CD14-positive monocyte (primary cell): Measurements from ENCODE around the gene NPEPL1. TPM values are rescaled to one million over a fixed set of nuclear protein-coding genes. Genes with fewer than 3 reads are reported as not detected.
A peak's percentile ranks its signal among the peaks of the same experiment; 100 is the strongest.

Source experiments
- DNase-seq, 3 donors: peaks; one replicate each; pipeline ENCODE4 v3.0.0-alpha.2; 2011 to 2022
- H2AFZ ChIP-seq: 2 replicates; pipeline ENCODE4 v1.6.0; 2012; ENCODE audit warnings: mild to moderate bottlenecking, low read depth, low read length, inconsistent platforms; ENCODE audit not compliant: insufficient read depth, poor library complexity, severe bottlenecking
- H3K27ac ChIP-seq, 2 donors: 1 replicate in 1 of 2; 2 replicates in 1 of 2; pipeline ENCODE4 v1.5.1; 2012 to 2013; ENCODE audit warnings: low read length in 2 of 2, control low read depth in 1 of 2, inconsistent platforms in 1 of 2, low read depth in 1 of 2, mild to moderate bottlenecking in 1 of 2
- H3K27me3 ChIP-seq, 2 donors: one replicate each; pipeline versions ENCODE4 v1.6.0 to v1.6.1; 2011 to 2013; ENCODE audit warnings: low read length in 2 of 2; ENCODE audit not compliant: control insufficient read depth in 2 of 2, insufficient read depth in 2 of 2
- H3K36me3 ChIP-seq, 2 donors: replicated peaks in 1 of 2; 1 replicate in 1 of 2; 2 replicates in 1 of 2; pipeline versions ENCODE4 v1.5.1 to v1.6.1; 2012 to 2013; ENCODE audit warnings: low read length in 2 of 2, control low read depth in 1 of 2, inconsistent platforms in 1 of 2, mild to moderate bottlenecking in 1 of 2; ENCODE audit not compliant: insufficient read depth in 2 of 2, control insufficient read depth in 1 of 2
- H3K4me1 ChIP-seq, 2 donors: 1 replicate in 1 of 2; 2 replicates in 1 of 2; pipeline versions ENCODE4 v1.5.1 to v1.6.1; 2012 to 2013; ENCODE audit warnings: low read length in 2 of 2, control low read depth in 1 of 2, inconsistent platforms in 1 of 2, mild to moderate bottlenecking in 1 of 2, moderate library complexity in 1 of 2; ENCODE audit not compliant: insufficient read depth in 2 of 2, control insufficient read depth in 1 of 2
- H3K4me2 ChIP-seq: replicated peaks from 2 replicates; pipeline ENCODE3; 2012; ENCODE audit warnings: low read length, moderate library complexity, mild to moderate bottlenecking; ENCODE audit not compliant: poor library complexity, severe bottlenecking; ENCODE audit errors: extremely low read depth
- H3K4me3 ChIP-seq, 3 experiments: fragments of 200-600 bp in 1 of 3; sonication (generic) in 1 of 3; replicated peaks in 1 of 3; 1 replicate in 2 of 3; 2 replicates in 1 of 3; pipeline ENCODE4 v1.5.1; 2011 to 2013; ENCODE audit warnings: low read length in 3 of 3, mild to moderate bottlenecking in 3 of 3, control low read depth in 2 of 3, low read depth in 2 of 3, inconsistent platforms in 1 of 3, moderate library complexity in 1 of 3
- H3K79me2 ChIP-seq: 2 replicates; pipeline ENCODE4 v1.6.0; 2012; ENCODE audit warnings: mild to moderate bottlenecking, control low read depth, inconsistent platforms, low read length, moderate library complexity; ENCODE audit not compliant: insufficient read depth
- H3K9ac ChIP-seq: 2 replicates; pipeline ENCODE4 v1.6.0; 2017; ENCODE audit warnings: low read length, mild to moderate bottlenecking; ENCODE audit not compliant: insufficient read depth, poor library complexity, severe bottlenecking
- H3K9me3 ChIP-seq, 2 donors: replicated peaks in 1 of 2; 1 replicate in 1 of 2; 2 replicates in 1 of 2; pipeline versions ENCODE4 v1.5.1 to v1.6.1; 2012 to 2013; ENCODE audit warnings: low read length in 2 of 2, control low read depth in 1 of 2; ENCODE audit not compliant: control insufficient read depth in 1 of 2, insufficient read depth in 1 of 2
- H4K20me1 ChIP-seq: 2 replicates; pipeline ENCODE4 v1.6.0; 2012; ENCODE audit warnings: mild to moderate bottlenecking, low read length, control low read depth, moderate library complexity; ENCODE audit not compliant: insufficient read depth
- H3K27ac Mint-ChIP-seq, 7 donors: one replicate each; pipeline ENCODE4 v1.8.0; 2020; ENCODE audit warnings: mild to moderate bottlenecking in 7 of 7, mixed read lengths in 7 of 7, moderate library complexity in 6 of 7, inconsistent platforms in 2 of 7
- H3K27me3 Mint-ChIP-seq, 3 donors: one replicate each; pipeline ENCODE4 v1.8.0; 2021 to 2022; ENCODE audit warnings: low read depth in 3 of 3, mild to moderate bottlenecking in 3 of 3, mixed read lengths in 3 of 3, moderate library complexity in 3 of 3, inconsistent platforms in 1 of 3
- H3K36me3 Mint-ChIP-seq, 2 donors: one replicate each; pipeline ENCODE4 v1.8.0; 2020; ENCODE audit warnings: mixed read lengths in 2 of 2, inconsistent platforms in 1 of 2, mild to moderate bottlenecking in 1 of 2
- H3K4me1 Mint-ChIP-seq: one replicate; pipeline ENCODE4 v1.8.0; 2020; ENCODE audit warnings: mild to moderate bottlenecking, mixed read lengths
- H3K4me3 Mint-ChIP-seq, 2 donors: one replicate each; pipeline ENCODE4 v1.8.0; 2020; ENCODE audit warnings: mild to moderate bottlenecking in 2 of 2, mixed read lengths in 2 of 2, moderate library complexity in 1 of 2
- H3K9me3 Mint-ChIP-seq, 7 donors: one replicate each; pipeline ENCODE4 v1.8.0; 2020 to 2022; ENCODE audit warnings: mixed read lengths in 7 of 7, mild to moderate bottlenecking in 6 of 7, moderate library complexity in 6 of 7, inconsistent platforms in 2 of 7
- CTCF ChIP-seq: fragments of 200-600 bp; IDR thresholded peaks from one replicate; pipeline ENCODE4 v1.8.0; 2022; ENCODE audit warnings: antibody characterized with exemption, mild to moderate bottlenecking
- WGBS: methylation state at CpG from one replicate; pipeline ENCODE4 v1.1.5; 2013; ENCODE audit warnings: missing lambda C conversion rate; ENCODE audit not compliant: insufficient coverage; 5-methylcytosine and 5-hydroxymethylcytosine counted together
- intact Hi-C, 2 donors: fragments of 100-400 bp; cut with micrococcal nuclease; formaldehyde crosslinking; loops; one replicate each; pipeline versions ENCODE4 v1.15.0 to v1.15.1; 2023
- polyA plus RNA-seq, 3 donors: library from polyadenylated mRNA; depleted of rRNA in 1 of 3; unstranded in 2 of 3; stranded (reverse) in 1 of 3; fragments of 300-500 nt in 2 of 3; fragments of >200 nt in 1 of 3; fragmentation: Illumina TruSeq in 2 of 3; gene quantifications; 1 replicate in 2 of 3; 2 replicates in 1 of 3; pipeline ENCODE4 v1.2.3, GENCODE V29; 2012 to 2021

NPEPL1 gene
- polyA plus RNA-seq, 3 donors: 37.6 to 109 (median 39.6) TPM

- Histone ChIP-seq H2AFZ (no peak overlapping the region), H3K27ac (peak overlapping the region in 1 of 2 donors; percentile 20), H3K79me2 (no peaks in the 10 kb centered on the region), H3K9ac (no peak overlapping the region), H3K4me1 (no peaks in the 10 kb centered on the region), H3K4me3 (no peak overlapping the region), H3K36me3 (peaks cover 56 to 88% of the 10 kb centered on the region in 2 donors), H3K27me3 (no peaks in the 10 kb centered on the region), H3K4me2 (no peak overlapping the region), H4K20me1 (peaks cover 27% of the 10 kb centered on the region), H3K9me3 (no peaks in the 10 kb centered on the region)
- no peak overlapping the region for H3K27ac Mint-ChIP-seq
- no peak overlapping the region for H3K4me3 Mint-ChIP-seq
- H3K27me3 Mint-ChIP-seq: peaks cover 0 to 2% (median 0%) of the 10 kb centered on the region in 3 donors
- WGBS: 100% methylated on average over 5 of the region's 8 CpGs
- no peaks in the 10 kb centered on the region for H3K4me1 Mint-ChIP-seq
- DNase-seq: no peak
- H3K9me3 Mint-ChIP-seq: peaks cover 0 to 2% (median 0%) of the 10 kb centered on the region in 7 donors
- intact Hi-C loops: no loop called here
- TF ChIP-seq CTCF: no peak
- peaks cover 70 to 76% of the 10 kb centered on the region in 2 donors for H3K36me3 Mint-ChIP-seq
Measured at GRCh38 chr20:58678806-58679205, 13.8 kb upstream of the NPEPL1 start.

- no peak for DNase-seq
- peaks cover 46 to 56% of the 10 kb centered on the region in 2 donors for H3K36me3 Mint-ChIP-seq
- intact Hi-C loops: no loop called here
- H3K4me1 ChIP-seq: no peaks in the 10 kb centered on the region
- no peak overlapping the region for H3K4me2 ChIP-seq
- no peak overlapping the region for H3K4me3 Mint-ChIP-seq
- no peaks in the 10 kb centered on the region for H3K9me3 ChIP-seq
- H3K27me3 ChIP-seq: no peaks in the 10 kb centered on the region
- TF ChIP-seq CTCF: no peak
- H3K4me1 Mint-ChIP-seq: no peaks in the 10 kb centered on the region
- peaks cover 0 to 2% (median 2%) of the 10 kb centered on the region in 3 donors for H3K27me3 Mint-ChIP-seq
- H3K27ac Mint-ChIP-seq: no peak overlapping the region
- no peaks in the 10 kb centered on the region for H3K79me2 ChIP-seq
- peaks cover 21 to 64% of the 10 kb centered on the region in 2 donors for H3K36me3 ChIP-seq
- no peak overlapping the region for H3K9ac ChIP-seq
- no peak overlapping the region for H2AFZ ChIP-seq
- H4K20me1 ChIP-seq: peaks cover 7% of the 10 kb centered on the region
- H3K27ac ChIP-seq: no peak overlapping the region
- H3K4me3 ChIP-seq: no peak overlapping the region
- H3K9me3 Mint-ChIP-seq: peaks cover 0 to 3% (median 0%) of the 10 kb centered on the region in 7 donors
- WGBS: 100% methylated on average over 4 of the region's 11 CpGs
Measured at GRCh38 chr20:58682656-58683531, 9.7 kb upstream of the NPEPL1 start.
